ENCODE results near the gene UFM1. TPM values are rescaled to one million over a fixed set of nuclear protein-coding genes. Genes with fewer than 3 reads are reported as not detected.
"Not testable (repeated sequence)": the region's sequence is repeated elsewhere in the genome, so short reads cannot be mapped to it uniquely, and the experiment has no call there.

Gene UFM1
- total RNA-seq, 4 donors from 2014 or later: 35.9 to 42.9 (median 38.0) TPM

DNA sequence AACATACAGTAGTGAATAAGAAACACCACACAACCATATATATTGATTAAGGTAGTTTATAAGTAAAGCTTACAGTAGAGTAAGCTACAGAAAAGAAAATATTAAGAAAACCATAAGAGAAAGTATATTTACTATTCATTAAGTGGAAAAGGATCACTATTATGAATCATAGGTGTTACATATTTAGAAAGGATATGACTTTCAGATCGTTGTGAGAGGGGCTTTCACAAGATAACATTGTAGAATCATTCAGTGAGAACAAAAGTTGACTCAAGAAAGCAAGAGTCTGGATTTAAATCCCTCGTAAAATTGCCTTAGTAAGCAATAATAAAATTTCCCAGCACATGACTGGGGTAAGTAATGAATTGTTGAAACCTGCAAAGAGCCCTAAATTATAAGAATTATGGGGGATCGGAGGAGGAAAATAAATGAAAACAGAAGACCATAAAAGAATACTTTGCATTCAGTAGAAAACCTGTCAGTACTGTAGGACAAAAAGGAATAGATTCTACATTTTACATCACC is 6.0 kb downstream of the UFM1 start:
- WGBS, 2 donors: 57 to 60% methylated on average over 3 of the region's 3 CpGs
- TF ChIP-seq CTCF (IDR thresholded peaks at IDR 0.05) (no peak), POLR2A (IDR thresholded peaks at IDR 0.05) (no peak)
- no peak for DNase-seq (ENCODE audit: low spot score in 2 of 2)
- intact Hi-C loops (cut with DNase I; ENCODE audit: low total_unique reads): no loop called here
- H3K4me3 ChIP-seq (ENCODE audit: low read depth, poor library complexity, severe bottlenecking): no peak overlapping the region

DNA sequence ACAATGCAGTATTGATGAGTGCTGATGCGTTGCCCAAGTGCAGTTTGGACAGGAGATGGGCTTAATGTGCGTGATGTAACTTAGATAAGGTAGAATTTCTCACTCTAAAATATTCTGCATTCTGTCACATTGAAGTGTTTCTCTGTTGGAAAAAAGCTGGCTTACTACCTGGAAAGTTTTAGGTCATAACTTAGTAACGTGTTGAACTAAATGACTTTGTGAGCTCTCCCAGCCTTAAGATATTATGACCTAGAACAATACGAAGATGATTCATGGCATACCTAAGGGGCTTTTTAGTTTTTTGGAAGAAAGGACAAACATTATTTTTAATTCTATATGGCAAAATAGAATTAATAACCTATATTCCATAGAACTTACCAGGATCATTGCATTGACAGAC is 9.0 kb downstream of the UFM1 start:
- 61 to 63% methylated on average over 4 of the region's 4 CpGs for WGBS, 2 donors
- no peak overlapping the region for H3K4me3 ChIP-seq (ENCODE audit: low read depth, poor library complexity, severe bottlenecking)
- no peak for DNase-seq (ENCODE audit: low spot score in 2 of 2)
- intact Hi-C loops (cut with DNase I; ENCODE audit: low total_unique reads): no loop called here
- TF ChIP-seq CTCF (IDR thresholded peaks at IDR 0.05): no peak
- TF ChIP-seq POLR2A (IDR thresholded peaks at IDR 0.05): no peak

GRCh38 chr13:38361542-38362262 is 12.1 kb downstream of the UFM1 start:
- intact Hi-C loops (cut with DNase I; ENCODE audit: low total_unique reads): no loop called here
- TF ChIP-seq POLR2A (IDR thresholded peaks at IDR 0.05): no peak
- no peak for TF ChIP-seq CTCF (IDR thresholded peaks at IDR 0.05)
- WGBS, 2 donors: 79 to 88% methylated on average over 4 of the region's 4 CpGs
- H3K4me3 ChIP-seq (ENCODE audit: low read depth, poor library complexity, severe bottlenecking): no peak overlapping the region
- no peak for DNase-seq (ENCODE audit: low spot score in 2 of 2)

GRCh38 chr13:38363219-38363618 is 13.6 kb downstream of the UFM1 start:
- TF ChIP-seq CTCF (IDR thresholded peaks at IDR 0.05): no peak
- no peak for TF ChIP-seq POLR2A (IDR thresholded peaks at IDR 0.05)
- H3K4me3 ChIP-seq (ENCODE audit: low read depth, poor library complexity, severe bottlenecking): no peak overlapping the region
- WGBS, 2 donors: 97% methylated on average over 2 of the region's 2 CpGs
- intact Hi-C loops (cut with DNase I; ENCODE audit: low total_unique reads): no loop called here
- no peak for DNase-seq (ENCODE audit: low spot score in 2 of 2)

GRCh38 chr13:38363746-38364145 is 14.1 kb downstream of the UFM1 start:
- H3K4me3 ChIP-seq (ENCODE audit: low read depth, poor library complexity, severe bottlenecking); DNase-seq (ENCODE audit: low spot score in 2 of 2); intact Hi-C loops (cut with DNase I; ENCODE audit: low total_unique reads): not testable (repeated sequence)
- 89 to 90% methylated on average over 19 of the region's 19 CpGs for WGBS, 2 donors

- WGBS, 2 donors: 61 to 69% methylated on average over 3 of the region's 3 CpGs
- no peak overlapping the region for H3K4me3 ChIP-seq (ENCODE audit: low read depth, poor library complexity, severe bottlenecking)
- no peak for DNase-seq (ENCODE audit: low spot score in 2 of 2)
- TF ChIP-seq POLR2A (IDR thresholded peaks at IDR 0.05): no peak
- TF ChIP-seq CTCF (IDR thresholded peaks at IDR 0.05): no peak
- intact Hi-C loops (cut with DNase I; ENCODE audit: low total_unique reads): no loop called here
Measured at GRCh38 chr13:38365661-38366060, 16.0 kb downstream of the UFM1 start.

Measured in lower leg skin (tissue), 4 donors.